Stimulated activated CD4-positive, alpha-beta T cell treated with anti-CD3 and anti-CD28 coated beads, Interleukin-4, amount 100 ng/mL, for 24 hours (primary cell): Measurements from ENCODE around the gene RAMP3.

ENCODE experiments used
- DNase-seq: peaks from one replicate; pipeline ENCODE4 v3.0.0-alpha.2; 2020

Gene RAMP3

DNA sequence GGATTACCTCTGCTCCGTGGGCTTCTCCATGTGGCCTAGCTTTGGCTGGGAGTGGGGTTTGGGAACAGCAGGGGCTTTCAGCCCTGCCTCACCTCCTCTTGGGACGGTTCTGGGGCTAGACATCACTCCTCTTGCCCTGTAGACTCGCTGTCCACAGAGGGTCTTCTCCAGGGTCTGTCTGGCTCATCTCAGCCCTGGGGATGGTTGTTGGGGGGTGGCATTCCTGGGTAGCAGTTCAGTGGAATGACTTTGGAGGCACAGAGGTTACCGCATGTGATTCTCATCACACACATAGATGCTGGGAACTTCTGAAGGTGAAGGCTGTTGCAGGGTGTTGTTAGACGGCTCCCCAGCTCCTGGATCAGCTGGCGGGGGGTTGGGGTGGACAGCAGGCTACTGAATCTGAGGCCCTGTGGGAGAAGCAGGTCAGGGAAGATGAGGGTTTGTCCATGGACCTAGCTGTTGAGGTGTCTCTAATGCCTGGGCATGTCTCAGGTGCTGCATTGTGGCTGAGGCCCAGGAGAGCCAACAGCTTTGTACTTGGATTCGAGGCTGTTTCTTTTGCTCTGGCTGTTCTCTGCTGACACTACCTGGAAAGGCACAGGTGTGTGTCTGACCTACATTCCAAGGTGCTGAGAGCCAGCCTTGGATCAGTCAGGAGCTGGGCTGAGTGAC is 23.8 kb downstream of the RAMP3 start:
- no peak for DNase-seq

DNA sequence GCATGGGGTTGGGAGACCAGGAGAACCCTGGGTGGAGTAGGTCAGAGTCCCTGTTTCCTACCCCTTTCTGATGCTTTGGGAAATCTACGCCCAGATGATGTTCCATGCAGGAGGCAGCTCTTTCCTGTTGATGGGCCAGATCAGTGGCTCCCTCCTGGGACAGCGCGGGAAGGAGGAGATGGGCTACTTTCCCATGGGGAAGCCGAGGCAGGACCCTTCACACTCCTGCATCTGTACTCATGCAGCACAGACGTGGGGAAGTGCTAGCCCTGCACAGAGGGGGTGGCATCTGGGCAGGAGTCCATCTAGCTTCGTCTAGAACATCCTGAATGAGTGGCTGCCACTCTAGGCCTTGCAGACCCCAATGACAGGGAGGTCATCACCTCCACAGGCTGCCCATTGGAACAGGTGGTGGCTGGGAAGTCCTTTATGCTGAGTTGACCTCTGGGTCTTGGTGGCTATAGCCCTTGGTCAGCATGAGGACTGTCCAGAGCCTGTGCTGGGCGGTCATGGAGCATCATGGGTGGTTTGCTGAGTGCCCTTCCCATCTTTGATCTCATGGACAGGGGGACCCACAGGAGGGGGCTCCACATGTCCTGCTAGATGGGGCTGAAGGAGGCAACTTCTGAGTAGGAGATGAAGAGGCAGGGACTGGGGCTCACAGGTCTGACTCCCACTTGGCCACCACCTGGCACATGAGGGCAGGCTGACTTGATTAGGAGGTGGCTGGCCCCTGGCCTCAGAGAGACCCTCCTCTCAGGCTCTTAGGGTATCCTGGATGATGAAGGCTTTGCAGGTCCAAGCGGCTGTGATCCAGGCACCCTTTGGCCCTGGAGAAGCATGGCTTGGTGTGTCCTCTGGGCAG is 24.6 kb downstream of the RAMP3 start:
- DNase-seq = no peak

DNA sequence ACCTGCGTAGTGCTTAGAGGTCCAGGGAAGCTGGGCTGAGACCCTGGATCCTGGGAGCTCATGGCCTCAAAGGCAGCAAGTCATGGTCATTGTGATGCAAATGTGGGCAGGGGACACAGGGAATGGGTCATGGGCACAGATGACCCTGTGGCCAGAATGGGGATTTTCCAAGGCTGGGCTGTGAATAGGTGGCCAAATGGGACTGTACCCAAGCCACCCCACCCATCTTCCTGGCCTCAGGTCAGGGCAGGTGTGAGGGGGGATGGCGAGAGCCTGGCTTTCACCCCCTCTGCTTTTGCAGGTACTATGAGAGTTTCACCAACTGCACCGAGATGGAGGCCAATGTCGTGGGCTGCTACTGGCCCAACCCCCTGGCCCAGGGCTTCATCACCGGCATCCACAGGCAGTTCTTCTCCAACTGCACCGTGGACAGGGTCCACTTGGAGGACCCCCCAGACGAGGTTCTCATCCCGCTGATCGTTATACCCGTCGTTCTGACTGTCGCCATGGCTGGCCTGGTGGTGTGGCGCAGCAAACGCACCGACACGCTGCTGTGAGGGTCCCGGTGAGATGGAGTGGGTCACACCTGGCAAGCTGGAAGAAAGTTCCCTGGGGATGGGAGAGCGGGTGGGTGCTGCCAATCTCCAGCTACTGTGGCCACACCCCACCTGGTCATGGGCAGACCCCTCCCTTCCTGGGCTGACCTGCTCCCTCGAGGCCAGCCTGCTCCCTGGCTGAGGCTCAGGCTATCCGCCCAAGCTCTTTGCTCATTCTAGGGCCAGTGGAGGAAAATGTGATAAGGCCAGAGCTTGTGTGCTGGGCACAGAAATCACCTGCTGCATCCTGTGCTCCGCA is 25.5 kb downstream of the RAMP3 start:
- no peak for DNase-seq

DNA sequence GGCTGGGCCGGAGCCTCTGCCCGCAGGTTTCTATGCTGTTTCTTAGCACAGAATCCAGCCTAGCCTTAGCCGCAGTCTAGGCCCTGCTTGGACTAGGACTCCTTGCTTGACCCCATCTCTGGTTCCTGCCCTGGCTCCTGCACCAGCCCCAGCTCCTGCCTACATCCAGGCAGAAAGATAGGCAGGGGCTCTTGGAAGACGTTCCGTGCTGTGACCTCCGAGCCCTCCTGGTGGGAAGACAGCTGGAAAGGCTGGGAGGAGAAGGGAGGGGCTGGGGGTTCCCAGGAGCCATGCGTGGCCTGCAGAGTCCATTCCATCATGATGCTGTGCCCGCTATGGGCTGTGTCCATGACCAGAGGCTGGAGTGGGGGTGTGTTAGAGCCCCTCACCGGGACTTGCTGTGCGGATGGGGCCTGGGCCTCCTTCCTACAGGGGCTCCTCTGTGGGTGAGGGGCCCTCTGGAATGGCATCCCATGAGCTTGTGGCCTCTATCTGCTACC is 26.2 kb downstream of the RAMP3 start:
- no peak for DNase-seq

DNA sequence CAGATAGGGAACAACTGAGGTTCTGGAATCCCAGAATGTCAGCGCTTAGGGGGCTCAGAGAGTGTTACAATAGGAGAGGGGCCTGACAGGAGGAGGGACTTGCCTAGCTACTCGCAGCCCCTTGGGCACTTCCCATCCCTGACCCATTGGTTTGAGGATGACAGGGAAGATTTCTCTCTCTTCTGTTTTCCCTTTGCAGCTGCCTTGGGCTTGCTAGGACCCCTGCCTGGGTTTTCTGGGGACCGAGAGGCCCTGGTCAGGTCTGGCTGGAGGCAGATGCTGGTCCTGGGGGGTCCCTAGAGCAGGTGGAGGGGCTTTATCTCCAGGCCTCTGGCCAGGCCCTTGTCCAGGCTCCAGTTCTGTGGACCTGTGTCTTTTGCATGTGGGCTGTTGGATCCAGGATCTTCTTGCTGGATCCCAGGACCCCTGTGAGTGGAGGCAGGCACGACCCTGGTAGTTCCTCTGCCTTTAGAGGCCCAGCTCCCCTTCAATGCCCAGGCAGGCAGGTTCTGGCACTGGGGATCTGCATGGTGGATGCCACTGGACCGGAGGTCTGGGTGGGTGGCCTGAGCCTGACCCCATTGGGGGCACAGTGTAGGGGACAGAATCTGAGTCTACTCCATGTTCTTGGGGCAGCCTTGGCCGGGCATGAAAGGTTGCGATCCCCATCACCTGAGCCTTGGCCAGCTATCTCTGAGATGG is 26.9 kb downstream of the RAMP3 start:
- no peak for DNase-seq

DNA sequence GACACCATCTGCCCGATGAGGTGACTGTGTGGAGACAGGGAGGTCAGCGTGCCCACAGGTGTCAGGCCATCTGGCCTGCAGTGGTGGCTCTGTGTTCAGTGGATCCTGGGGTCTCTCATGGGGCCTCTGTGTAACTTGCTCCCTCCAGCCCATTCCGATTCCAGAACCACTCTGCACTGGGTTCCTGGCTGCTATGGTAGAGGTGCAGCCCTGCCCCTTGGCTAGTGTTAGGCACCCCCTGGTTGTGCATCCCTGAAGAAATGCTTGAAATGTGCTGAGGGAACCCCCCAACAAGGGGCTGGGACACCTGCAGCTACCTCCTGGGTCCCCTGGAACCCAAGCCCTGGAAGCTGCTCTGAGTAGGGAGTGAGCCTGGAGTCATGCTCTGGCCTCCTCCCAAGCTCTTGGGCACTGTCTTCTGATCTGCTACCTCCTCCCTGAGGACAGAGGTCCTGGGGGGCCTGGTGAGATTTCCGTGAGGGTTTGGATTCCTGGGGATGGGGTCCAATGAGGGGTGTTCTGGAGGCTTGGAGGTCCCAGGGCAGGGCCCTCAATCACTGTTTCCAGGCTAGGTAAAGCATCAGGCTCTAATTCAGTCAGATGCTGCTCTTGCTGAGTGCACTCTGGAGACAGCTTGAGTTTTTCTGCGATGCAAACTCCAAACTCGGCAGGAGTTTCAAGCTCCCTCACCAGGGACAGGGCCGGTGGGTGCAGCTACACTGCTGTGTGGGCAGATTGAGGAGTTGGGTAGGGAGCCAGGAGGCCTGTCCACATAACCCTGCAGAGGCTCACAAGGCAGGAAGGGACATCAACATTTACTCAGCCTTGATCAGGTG is 27.7 kb downstream of the RAMP3 start:
- DNase-seq = no peak

DNA sequence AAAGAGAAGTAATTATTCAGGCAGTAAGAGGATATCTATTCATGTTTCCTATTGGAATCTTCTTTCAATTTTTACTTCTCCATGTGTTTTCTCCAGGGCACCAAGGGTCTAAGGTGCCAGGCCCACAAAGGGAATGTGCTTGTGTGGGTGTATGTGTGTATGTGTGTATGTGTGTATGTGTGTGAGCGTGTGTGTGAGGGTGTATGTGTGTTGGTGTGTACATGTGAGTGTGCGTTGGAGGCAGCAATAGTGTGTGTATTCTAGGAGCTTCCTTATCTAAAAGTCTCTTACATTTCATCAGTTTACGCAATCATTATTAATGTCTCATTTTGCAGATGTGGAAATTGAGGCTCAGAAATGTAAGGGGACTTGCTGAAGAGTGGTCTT is 28.3 kb downstream of the RAMP3 start:
- no peak for DNase-seq

DNA sequence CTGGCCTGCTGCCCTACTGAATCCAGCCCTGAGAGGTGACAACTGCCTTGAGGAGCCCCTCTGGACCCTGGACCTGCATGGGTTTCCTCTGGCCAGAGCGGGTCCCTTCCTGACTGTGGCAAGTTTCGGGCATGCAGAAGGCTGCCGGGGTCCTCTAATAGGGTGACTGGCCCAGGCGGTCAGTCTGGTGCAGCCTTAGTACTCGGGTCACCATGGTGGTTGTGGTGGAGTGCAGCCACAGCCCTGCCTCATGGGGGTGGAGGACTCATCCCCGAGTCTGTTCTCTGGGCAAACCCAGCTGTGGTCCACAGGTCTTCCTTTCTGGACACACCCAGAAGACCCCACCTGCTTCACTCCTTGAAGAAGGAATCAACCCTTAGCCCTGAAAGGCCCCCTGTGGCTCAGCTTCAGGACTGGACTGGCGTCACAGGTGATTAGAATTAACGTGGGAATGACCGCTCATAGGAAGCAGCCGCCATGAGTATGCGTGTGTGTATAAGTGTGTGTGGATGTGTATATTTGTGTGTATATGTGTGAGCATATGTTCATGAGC is 28.7 kb downstream of the RAMP3 start:
- no peak for DNase-seq

DNA sequence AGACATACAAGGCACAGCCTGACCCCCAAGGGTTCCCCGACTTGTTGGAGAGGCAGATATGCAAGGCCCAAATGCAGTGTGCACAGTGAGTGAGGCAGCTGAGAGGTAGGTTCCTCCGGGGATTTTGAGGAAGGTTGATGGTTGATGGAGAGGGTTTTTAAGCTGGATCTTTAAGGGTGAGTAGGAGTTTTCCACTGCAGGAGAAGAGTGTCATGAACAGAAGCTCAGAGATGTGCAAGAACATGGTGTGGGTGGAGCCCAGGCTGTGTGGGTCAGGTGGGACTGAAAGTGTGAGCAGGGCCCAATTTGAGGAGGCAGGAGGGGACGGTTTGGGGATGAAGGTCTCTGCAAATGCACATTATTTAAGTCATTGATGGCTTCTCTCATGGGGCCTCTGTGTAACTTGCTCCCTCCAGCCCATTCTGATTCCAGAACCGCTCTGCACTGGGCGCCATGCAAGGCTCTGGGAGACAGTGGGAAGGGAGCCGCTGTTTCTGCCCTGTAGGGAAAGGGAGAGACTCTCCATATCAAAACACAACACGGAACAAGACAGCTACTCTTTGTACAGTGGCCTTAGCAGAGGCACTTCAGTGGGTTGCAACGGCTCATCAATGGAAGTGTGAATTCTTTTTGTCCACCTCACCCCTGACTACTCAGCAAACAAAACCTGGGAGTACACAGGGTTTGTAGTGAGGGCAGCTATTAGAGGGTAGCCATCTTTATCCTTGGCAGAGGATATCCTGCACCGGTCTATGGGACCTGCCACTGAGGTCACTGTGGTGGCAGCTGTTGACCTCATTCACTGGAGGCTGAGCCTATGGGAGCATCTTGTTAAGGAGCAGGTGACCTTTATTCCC is 29.7 kb downstream of the RAMP3 start:
- DNase-seq = no peak

DNA sequence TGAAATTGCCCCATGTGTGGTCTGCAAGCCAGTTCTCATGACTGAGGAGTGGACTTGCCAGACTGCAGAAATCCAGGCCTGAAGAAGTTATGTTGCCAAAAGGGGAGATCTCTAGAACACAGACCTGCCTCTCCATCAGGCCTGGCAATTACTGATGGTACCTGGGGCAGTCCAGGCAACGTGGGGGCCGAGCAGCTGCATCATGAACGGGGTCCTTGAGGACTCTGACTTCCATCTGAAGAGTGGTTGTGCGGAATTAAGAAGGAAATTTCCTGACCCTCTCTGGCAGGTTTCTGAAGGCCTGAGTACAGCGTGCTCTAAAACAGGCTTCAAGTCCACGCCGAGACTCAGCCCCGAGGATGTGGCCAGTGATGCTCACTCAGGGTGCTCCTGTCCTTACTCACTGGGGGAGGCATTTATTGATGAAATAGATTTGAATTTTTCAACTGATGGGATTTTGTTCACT is 30.4 kb downstream of the RAMP3 start:
- DNase-seq = no peak

DNA sequence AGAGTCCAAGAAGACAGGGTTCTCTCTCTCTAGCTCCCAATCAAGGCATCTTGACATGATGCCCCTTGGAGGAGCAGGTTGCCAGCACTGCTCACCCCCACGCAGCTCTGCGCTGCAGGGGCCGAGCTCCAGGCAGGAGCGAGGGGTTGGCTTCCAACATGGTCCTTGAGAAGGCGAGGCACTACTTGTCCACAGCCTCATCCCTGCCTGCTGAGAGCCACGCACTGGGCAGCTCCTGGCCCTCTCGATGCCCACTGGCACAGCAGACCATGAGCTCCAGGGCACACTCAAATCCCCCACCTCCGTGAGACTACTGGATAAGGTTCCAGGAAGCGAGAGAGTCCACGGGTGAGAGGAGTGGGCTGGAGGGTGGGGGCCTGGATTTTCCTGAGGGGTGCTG is 31.1 kb downstream of the RAMP3 start:
- no peak for DNase-seq

DNA sequence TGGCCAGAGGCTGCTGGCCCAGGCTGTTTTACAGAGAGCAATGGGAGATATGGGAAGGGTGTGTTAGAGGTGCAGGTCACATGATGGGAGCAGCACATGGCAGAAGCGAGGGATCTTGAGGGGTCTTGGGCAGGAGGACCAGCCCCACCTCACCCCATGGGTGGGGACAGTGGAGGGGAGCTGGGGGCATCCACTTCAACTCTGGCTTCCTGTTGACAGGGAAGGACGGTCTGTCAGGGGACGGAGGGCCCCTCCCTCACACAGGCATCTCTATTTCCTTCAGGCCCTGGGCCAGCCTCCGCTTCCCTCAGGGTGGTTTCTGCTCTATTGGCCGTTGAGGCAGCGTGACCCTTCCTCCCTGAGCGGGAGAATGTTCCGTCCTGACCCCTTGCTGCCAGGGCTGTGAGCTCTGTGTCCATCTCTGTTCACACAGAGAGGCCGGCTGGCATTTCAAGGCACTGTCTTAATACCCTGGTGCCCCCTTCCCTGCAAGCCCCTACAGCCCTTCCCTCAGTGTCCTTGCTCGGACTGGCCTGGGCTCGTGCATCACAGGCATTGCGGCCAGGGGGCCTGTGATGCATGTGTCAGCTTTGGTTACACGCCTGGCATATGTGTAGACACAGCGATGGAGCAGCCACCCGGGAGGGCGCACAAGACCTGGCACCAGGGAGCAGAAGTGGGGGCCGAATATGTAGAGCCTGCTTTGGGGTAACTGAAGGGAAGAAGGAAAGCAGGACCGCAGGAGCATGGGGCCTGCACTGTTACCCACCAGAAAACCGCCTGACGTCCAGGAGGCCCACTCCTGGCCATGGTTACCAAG is 31.8 kb downstream of the RAMP3 start:
- no peak for DNase-seq

DNA sequence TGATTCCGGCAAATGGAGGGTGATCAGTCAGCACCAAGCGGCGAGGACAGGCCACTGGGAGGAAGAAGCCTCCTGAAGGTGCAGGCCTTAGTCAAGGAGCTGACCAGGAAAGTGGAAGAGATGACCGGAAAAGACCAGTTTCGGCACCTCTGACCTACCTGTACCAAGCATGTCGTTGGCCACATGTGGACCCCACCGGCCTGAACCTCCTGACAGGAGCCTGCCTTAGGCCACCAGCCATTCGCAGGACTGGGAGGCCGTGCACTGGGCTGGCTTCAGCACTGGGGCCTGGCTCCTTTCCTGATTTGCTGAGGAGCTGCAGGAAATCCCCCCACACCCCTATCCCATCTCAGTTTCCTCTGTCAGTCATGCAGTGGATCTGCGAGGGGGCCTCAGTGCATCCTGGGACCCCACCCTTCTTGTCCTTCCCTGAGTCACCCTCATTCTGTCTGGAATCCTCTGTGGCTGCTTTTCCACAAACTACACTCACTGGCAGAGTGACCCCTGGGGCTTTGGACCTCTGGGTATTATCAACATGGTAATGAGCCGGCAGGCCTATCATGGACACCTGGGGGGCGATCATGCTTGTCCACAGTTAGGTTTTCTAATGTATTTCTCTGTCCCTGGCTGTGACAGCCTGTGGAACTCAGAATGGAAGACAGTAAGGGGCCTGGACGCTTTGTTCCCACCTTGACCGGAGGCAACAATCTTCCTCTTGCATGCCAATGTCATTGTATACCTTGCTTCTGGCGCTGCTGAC is 33.0 kb downstream of the RAMP3 start:
- no peak for DNase-seq

DNA sequence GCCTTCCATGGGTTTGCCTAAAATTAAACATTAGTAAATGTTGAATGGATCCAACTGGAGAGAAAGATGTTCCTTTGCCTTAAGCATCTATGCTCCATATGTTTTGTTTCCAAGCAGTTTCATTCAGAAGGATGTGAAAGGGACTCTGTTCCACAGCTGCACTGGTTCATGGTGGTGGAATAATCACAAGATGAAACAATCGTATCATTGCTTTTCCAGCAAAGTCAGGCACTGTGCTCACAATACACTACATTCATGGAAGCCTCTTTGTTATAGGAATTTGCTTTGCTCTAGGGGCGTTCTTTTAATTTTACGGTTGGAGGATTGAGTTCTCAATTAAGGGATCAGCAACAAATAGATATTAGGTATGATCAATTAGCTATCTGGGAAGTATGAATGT is 33.8 kb downstream of the RAMP3 start:
- no peak for DNase-seq

DNA sequence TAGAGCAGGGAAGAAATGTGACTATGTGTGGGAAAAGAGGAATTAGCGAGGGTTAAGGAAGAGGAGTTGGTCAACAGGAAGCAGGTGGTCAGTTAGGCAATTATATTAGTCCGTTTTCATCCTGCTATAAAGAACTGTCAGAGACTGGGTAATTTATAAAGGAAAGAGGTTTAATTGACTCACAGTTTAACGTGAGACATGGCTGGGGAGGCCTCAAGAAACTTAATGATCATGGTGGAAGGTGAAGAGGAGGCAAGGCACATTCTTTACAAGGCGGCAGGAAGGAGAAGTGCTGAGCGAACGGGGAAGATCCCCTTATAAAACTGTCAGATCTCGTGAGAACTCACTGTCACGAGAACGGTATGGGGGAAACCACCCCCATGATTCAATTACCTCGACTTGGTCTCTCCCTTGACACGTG is 35.0 kb downstream of the RAMP3 start:
- no peak for DNase-seq

DNA sequence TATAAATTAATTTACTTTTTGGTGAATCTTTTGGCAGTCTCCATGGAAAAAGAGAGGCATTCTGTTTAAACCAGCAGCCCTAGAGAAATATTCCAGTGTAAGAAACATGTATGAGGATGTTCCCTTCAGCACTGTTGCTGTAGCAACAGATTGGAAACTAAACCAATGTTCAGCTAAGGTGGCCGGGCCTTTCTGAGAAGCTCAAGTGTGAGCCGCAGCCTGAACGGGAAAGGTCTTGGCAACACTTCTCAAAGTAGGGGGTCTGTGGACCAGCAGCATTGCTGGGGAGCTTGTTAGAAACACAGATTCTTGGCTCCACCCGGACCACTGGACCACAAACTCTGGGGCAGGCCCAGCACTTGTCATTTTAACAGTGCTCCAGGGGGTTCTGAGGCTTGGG is 36.2 kb downstream of the RAMP3 start:
- no peak for DNase-seq

DNA sequence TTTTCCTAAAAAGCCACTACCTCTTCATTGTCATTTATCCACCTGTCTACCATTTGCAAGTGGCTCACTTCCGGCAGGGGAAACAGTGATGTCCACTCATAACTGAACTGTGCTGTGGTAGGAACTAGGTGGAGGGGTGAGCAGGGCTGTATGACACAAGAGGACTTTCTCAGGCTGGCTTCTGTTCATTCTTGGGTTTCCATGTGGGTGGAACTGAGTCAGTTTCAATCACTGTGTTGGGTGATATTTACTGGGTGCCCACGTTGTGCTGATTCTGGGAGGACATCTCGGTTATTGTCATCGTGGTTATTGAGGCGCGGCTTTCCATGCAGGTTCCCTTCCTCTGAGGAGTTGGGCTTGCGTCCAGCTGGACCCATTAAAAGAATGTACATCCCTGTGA is 38.8 kb downstream of the RAMP3 start:
- peak; percentile 74 for DNase-seq

DNA sequence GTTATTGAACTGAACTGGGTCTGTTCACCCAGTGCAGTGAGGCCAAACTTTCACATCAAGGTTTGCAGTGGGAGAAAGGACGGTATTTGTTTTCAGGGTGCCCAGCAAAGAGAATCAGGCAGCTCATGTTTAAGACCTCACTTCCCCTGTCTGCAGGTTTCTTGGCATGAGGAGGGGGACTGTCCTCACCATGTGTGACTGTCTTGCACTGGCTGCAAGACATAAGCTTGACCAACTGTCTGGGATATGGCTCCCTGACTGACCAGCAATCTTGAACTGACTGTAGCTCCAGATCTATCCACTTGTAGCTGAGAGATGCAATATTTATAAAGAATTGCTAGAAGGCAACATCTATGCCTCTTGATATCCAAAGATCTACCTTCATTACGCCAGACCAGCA is 39.9 kb downstream of the RAMP3 start:
- no peak for DNase-seq

DNA sequence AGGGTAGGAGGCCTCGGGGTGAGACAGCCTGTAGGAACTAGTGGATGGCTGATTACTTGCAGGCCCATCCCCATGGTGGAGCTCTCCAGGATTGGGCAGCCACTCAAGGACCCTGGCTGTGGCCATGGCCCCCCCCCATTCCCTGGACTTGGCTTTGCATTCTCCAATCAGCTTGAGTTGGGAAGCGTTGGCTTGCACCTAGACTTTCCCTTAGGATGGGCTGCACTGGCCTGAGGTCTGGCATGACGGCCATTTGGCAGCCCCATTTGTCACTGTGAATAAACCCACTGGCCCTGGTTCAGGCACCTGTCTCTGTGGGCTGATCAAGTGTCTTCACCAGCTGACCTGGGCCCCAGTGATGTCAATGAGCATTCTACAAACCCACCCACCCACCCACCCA is 41.4 kb downstream of the RAMP3 start:
- no peak for DNase-seq
